PC-3 (cell line): ENCODE results near the gene MSANTD7.

Experiments
- CTCF ChIP-seq: fragments of 300-600 bp; sonication (generic); conservative IDR thresholded peaks from 2 replicates; pipeline ENCODE4 v1.5.1; 2017; ENCODE audit warnings: antibody characterized with exemption, low read depth, mild to moderate bottlenecking, low read length
- EZH2 ChIP-seq: fragments of 300-600 bp; sonication (generic); IDR thresholded peaks from one replicate; pipeline ENCODE4 v1.6.1; 2017; ENCODE audit warnings: antibody characterized with exemption, mild to moderate bottlenecking, low read length; ENCODE audit not compliant: unreplicated experiment

GRCh38 chr10:14822879-14823755 lies 15.0 kb upstream of the MSANTD7 start:
- TF ChIP-seq CTCF (peak; percentile 70), EZH2 (no peak)
